Superior temporal gyrus (tissue), 1 donor: ENCODE results near the gene SCOC.

Experiments
- DNase-seq: peaks from one replicate; pipeline ENCODE4 v3.0.0-alpha.2; 2016; ENCODE audit errors: extremely low spot score

Gene SCOC

GRCh38 chr4:140373328-140374129 lies at the start of gene SCOC:
TSS of gene SCOC (plus strand) at chr4:140373646. CDS start at chr4:140379171, 5,525 bp downstream.
- peak; percentile 100 for DNase-seq

GRCh38 chr4:140326395-140326993 lies 47.0 kb upstream of the SCOC start:
- DNase-seq, result peak; percentile 83

GRCh38 chr4:140330311-140330900 lies 43.0 kb upstream of the SCOC start:
- peak; percentile 83 for DNase-seq

- no peak for DNase-seq
These were observed 42.2 kb upstream of the SCOC start for GRCh38 chr4:140331245-140331644.

DNA sequence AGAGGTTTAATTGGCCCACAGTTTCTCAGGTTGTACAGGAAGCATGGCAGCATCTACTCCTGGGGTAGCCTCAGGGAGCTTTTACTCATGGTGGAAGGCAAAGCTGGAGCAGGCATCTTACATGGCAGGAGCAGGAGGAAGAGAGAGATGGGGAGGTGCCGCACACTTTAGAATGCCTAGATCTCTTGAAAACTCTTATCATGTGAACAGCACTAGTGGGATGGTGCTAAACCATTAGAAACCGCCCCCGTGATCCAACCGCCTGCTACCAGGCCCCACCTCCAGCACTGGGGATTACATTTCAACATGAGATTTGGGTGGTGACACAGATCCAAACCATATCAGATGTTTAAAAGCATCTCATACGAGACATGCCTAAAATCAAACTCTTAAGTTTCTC lies 41.6 kb upstream of the SCOC start:
- no peak for DNase-seq

DNA sequence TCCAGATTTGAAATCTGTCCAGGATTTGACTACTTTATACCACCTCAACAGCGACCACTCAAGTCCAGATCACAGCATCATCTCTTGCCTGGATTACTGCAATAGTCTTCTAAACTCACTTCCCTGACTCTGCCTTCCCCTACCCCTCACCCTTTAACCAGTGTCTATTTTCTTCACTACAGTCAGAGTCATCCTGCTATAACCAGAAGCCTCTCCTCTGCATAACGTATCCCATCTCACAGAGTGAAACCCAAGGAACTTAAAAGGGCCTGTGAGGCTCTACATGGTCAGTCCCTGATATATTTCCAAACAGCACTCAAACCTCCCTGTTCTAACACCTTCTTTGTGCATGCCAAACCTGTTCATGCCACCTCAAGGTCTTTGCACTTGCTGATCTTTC lies 40.7 kb upstream of the SCOC start:
- no peak for DNase-seq

- no peak for DNase-seq
These were observed 39.9 kb upstream of the SCOC start for GRCh38 chr4:140333523-140333922.

DNA sequence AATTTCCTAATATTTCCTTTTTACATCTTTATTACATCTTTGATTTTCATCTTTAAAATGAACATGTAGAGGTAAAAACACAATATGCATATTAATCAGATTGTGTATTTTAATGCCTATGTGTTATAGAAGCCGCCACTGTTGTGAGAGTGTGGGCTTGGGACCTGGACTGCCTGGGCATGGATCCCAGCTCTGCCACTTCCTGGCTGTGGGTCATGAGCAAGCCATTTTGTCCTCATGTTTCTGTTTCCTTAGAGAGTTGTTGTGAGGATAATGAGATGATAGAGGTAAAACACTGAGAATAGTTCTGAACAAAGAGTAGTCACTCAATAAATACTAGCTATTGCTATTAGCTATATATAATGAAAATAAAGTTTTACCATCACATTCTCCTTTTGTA lies 38.4 kb upstream of the SCOC start:
- DNase-seq, result no peak

GRCh38 chr4:140336730-140337129 lies 36.7 kb upstream of the SCOC start:
- no peak for DNase-seq

DNA sequence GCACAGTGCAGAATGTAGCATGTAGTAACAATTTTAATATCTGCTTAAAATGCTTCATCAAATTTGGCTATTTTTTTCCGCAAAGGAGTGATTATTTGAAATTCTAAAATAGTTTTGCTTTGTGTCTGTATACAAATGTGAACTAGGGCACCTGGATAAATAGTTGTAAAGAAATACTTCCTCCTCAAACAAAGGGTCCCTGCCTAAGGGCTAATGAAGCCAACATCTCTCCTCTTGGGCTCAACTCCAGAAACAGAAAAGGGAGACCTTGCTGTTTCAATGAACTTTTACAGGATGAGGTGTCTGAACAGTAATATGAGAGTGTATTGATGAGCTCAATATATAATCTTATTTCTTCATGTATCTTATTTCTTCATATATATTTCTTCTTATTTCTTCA lies 30.8 kb upstream of the SCOC start:
- no peak for DNase-seq

GRCh38 chr4:140343303-140343702 lies 30.1 kb upstream of the SCOC start:
- DNase-seq, result no peak

GRCh38 chr4:140344101-140344500 lies 29.3 kb upstream of the SCOC start:
- peak; percentile 52 for DNase-seq

- DNase-seq, result peak; percentile 73
These were observed 28.8 kb upstream of the SCOC start for GRCh38 chr4:140344621-140345020.

DNA sequence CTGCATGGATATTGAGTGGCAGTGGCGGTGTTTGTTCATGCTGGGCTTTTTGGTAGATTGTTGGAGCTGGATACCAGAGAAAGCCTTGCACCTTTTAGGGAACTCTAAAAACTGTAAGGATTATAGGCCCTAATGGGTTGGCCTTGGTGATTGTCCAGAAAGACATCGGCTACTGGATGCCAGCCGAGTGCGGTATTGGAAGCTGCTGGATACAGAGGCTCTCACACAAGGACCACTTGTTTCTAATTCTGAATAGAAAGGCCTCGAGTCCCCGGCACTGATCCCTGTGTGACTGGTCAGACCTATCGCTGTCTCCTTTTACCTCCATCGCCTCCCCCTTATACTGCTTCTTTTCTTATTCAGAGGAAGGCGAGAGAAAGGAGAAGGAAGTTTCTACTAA lies 27.3 kb upstream of the SCOC start:
- DNase-seq, result peak; percentile 64

DNA sequence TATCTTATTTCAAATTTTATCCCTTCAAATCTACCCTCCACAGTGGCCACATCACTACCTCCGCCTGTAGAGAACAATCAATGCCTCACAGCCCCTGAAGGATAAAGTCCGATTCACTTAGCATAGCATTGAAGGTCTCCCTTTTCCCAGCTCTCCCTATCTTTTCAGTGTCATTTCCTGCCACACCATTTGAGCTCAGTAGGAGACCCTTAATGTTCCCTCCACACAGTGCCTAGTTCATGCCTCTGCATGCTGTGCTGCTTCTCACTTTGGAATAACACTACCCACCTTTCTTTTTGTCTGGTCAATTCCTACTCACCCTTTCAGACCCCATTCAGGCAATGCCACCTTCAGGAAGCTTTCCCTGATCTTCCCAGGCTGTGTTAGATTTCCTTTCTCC lies 23.6 kb upstream of the SCOC start:
- no peak for DNase-seq

- peak; percentile 66 for DNase-seq
These were observed 22.1 kb upstream of the SCOC start for GRCh38 chr4:140351093-140352075.

DNA sequence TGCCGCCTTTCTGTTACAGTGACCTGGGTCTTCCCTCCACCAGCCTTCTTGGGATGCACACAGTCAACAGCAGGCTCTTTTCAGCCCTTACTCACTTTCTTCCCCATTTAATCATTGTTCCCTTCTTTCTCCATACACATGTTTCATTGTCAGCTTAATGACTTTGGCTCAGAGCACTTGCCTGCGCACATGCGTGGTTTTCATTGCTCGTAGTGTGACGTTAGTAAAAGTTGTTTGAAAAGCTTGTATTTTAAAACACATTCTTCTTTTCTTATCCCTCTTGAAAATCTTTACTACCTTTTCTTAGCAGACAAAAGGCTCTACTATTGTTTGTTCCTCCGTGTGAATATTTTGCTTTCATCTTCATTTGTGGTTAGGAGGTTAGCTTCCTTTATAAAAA lies 19.7 kb upstream of the SCOC start:
- DNase-seq, result no peak

GRCh38 chr4:140355288-140355687 lies 18.2 kb upstream of the SCOC start:
- no peak for DNase-seq

GRCh38 chr4:140357868-140358267 lies 15.6 kb upstream of the SCOC start:
- no peak for DNase-seq

GRCh38 chr4:140358281-140358680 lies 15.2 kb upstream of the SCOC start:
- DNase-seq, result no peak

- DNase-seq, result peak; percentile 88
These were observed 13.7 kb upstream of the SCOC start for GRCh38 chr4:140359562-140360427.
